ENCODE data around the gene NFATC2.

DNA sequence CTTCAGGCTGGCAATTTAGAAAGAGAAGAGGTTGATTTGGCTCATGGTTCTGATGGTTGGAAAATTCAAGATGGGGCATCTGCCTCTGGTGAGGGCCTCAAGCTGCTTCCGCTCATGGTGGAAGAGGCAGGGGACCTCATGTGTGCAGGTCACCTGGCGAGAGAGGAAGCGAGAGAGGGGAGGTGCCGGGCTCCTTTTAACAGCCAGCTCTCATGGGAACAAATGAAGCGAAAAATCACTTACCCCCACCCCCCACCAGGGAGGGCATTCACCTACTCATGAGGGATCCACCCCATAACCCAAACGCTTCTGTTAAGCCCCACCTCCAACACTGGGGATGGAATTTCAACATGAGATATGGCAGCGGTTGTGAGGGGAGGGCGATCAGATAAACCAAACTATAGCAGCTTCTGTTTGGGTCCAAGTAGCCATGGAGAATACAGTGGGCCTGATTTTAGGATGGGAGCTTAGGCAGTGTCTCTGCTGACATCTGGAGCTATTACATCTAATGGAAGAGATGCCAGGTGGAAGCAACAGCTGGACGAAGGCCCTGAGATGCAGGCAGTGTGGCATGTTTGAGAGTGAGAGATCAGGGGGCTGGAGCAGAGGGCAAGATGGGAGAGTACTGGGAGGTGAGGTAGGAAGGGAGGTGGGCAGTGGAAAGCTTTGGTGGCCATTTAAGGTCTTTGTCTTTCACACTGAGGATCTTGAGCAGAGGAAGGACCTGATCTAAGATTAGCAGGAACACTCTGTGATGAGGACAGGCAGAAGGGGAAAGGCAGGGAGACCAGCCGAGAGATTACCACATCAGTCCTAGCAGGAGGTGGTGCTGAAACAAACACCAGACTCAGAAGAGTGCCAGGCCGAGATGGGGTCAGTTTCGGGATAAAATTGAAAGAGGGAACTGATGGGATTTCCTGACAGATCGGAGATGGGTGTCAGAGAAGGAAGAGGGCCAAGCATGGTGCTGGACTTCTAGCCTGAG is 161.8 kb downstream of the NFATC2 start:
- TF ChIP-seq, protein P1, sequence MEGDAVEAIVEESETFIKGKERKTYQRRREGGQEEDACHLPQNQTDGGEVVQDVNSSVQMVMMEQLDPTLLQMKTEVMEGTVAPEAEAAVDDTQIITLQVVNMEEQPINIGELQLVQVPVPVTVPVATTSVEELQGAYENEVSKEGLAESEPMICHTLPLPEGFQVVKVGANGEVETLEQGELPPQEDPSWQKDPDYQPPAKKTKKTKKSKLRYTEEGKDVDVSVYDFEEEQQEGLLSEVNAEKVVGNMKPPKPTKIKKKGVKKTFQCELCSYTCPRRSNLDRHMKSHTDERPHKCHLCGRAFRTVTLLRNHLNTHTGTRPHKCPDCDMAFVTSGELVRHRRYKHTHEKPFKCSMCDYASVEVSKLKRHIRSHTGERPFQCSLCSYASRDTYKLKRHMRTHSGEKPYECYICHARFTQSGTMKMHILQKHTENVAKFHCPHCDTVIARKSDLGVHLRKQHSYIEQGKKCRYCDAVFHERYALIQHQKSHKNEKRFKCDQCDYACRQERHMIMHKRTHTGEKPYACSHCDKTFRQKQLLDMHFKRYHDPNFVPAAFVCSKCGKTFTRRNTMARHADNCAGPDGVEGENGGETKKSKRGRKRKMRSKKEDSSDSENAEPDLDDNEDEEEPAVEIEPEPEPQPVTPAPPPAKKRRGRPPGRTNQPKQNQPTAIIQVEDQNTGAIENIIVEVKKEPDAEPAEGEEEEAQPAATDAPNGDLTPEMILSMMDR (IDR thresholded peaks at IDR 0.05; ENCODE audit: low read depth, low read length), result 0 out of 2 replicates have a peak, but pooled peaks have one; percentile 12
- no peak for TF ChIP-seq EZH2phosphoT487 (IDR thresholded peaks at IDR 0.05; ENCODE audit: low read depth)

Measured in OCI-LY3 (cell line).